Right lobe of liver (tissue), 4 donors: Measurements from ENCODE around the gene CCNF.

Experiments
- POLR2A ChIP-seq: fragments of 450-650 bp; IDR thresholded peaks from one replicate; pipeline ENCODE4 v1.6.1; 2017; ENCODE audit warnings: antibody characterized with exemption, mild to moderate bottlenecking
- TF ChIP-seq, protein P1 (sequence below), 4 donors: fragments of 200-600 bp in 3 of 4; fragments of 450-650 bp in 1 of 4; IDR thresholded peaks; one replicate each; pipeline versions ENCODE4 v1.5.1 to v1.8.0; 2016 to 2022; ENCODE audit warnings: antibody characterized with exemption in 4 of 4, mild to moderate bottlenecking in 2 of 4
- donor health status: DM: no; HTN: no; CAD: no.
- donor health status: DM: no; HTN: no; CAD: no.
- donor health status: DM: no; HTN: yes; CAD: no.

GRCh38 chr16:2450975-2451381 lies 21.7 kb downstream of the CCNF start:
- TF ChIP-seq, protein P1, sequence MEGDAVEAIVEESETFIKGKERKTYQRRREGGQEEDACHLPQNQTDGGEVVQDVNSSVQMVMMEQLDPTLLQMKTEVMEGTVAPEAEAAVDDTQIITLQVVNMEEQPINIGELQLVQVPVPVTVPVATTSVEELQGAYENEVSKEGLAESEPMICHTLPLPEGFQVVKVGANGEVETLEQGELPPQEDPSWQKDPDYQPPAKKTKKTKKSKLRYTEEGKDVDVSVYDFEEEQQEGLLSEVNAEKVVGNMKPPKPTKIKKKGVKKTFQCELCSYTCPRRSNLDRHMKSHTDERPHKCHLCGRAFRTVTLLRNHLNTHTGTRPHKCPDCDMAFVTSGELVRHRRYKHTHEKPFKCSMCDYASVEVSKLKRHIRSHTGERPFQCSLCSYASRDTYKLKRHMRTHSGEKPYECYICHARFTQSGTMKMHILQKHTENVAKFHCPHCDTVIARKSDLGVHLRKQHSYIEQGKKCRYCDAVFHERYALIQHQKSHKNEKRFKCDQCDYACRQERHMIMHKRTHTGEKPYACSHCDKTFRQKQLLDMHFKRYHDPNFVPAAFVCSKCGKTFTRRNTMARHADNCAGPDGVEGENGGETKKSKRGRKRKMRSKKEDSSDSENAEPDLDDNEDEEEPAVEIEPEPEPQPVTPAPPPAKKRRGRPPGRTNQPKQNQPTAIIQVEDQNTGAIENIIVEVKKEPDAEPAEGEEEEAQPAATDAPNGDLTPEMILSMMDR (IDR thresholded peaks at IDR 0.05) = no peak
- no peak for TF ChIP-seq POLR2A
